BE2C (cell line): Measurements from ENCODE around the gene FASTK.

Source experiments
- DNase-seq: peaks from one replicate; pipeline ENCODE4 v3.0.0-alpha.2; 2020
- H3K27me3 ChIP-seq: fragments of 250-450 bp; sonication (Bioruptor Pico); 2 replicates; pipeline ENCODE4 v1.5.1; 2020; ENCODE audit warnings: mild to moderate bottlenecking
- H3K36me3 ChIP-seq: fragments of 250-450 bp; sonication (Bioruptor Pico); 2 replicates; pipeline ENCODE4 v1.5.1; 2020; ENCODE audit warnings: mild to moderate bottlenecking
- H3K4me1 ChIP-seq: fragments of 250-450 bp; sonication (Bioruptor Pico); 2 replicates; pipeline ENCODE4 v1.5.1; 2020
- H3K4me3 ChIP-seq: 2 replicates; pipeline ENCODE4 v1.5.1; 2011; ENCODE audit warnings: low read depth, low read length
- H3K9me3 ChIP-seq: fragments of 250-450 bp; sonication (Bioruptor Pico); 2 replicates; pipeline ENCODE4 v1.5.1; 2020
- TF ChIP-seq, protein P1 (sequence below): IDR thresholded peaks from 2 replicates; pipeline ENCODE4 v1.5.1; 2012; ENCODE audit warnings: mild to moderate bottlenecking, low read depth, low read length

The FASTK gene

DNA sequence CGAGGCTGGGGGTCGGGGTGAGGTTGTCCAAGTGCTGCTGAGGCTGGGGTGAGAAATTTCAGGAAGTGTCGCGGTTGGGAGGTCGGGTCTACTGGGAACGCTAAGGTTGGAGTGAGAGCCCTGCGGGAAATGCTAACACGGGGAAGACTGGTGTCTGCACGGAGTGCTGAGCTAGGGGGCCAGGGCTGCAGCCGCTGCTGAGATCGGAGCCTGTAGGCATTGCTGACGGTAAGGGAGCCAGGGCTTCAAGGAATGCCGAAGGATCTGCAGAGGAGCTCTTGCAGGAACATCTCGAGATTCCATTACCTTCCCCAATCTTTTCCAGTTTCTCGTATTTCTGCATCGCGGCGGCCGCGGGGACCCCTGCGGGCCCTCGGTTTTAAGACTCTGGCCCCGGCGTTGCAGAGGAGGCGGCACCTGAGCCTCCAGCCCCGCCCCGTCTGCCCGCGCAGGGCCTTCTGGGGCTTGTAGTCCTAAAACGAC, 23.1 kb downstream of the FASTK start, which contains the start of gene CDK5:
Gene CDK5, minus strand, starts transcription at position 392 of the 483 bp plus-strand sequence. Its CDS starts 49 bp downstream, at position 343.
- Histone ChIP-seq H3K27me3 (no peaks in the 10 kb centered on the region), H3K9me3 (no peaks in the 10 kb centered on the region), H3K4me1 (peaks cover 20% of the 10 kb centered on the region), H3K36me3 (peaks cover 6% of the 10 kb centered on the region; the same call in 1 of the 2 replicates), H3K4me3 (peak within 1 kb of the TSS; percentile 94)
- TF ChIP-seq, protein P1, sequence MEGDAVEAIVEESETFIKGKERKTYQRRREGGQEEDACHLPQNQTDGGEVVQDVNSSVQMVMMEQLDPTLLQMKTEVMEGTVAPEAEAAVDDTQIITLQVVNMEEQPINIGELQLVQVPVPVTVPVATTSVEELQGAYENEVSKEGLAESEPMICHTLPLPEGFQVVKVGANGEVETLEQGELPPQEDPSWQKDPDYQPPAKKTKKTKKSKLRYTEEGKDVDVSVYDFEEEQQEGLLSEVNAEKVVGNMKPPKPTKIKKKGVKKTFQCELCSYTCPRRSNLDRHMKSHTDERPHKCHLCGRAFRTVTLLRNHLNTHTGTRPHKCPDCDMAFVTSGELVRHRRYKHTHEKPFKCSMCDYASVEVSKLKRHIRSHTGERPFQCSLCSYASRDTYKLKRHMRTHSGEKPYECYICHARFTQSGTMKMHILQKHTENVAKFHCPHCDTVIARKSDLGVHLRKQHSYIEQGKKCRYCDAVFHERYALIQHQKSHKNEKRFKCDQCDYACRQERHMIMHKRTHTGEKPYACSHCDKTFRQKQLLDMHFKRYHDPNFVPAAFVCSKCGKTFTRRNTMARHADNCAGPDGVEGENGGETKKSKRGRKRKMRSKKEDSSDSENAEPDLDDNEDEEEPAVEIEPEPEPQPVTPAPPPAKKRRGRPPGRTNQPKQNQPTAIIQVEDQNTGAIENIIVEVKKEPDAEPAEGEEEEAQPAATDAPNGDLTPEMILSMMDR, result no peak
- no peak for DNase-seq

DNA sequence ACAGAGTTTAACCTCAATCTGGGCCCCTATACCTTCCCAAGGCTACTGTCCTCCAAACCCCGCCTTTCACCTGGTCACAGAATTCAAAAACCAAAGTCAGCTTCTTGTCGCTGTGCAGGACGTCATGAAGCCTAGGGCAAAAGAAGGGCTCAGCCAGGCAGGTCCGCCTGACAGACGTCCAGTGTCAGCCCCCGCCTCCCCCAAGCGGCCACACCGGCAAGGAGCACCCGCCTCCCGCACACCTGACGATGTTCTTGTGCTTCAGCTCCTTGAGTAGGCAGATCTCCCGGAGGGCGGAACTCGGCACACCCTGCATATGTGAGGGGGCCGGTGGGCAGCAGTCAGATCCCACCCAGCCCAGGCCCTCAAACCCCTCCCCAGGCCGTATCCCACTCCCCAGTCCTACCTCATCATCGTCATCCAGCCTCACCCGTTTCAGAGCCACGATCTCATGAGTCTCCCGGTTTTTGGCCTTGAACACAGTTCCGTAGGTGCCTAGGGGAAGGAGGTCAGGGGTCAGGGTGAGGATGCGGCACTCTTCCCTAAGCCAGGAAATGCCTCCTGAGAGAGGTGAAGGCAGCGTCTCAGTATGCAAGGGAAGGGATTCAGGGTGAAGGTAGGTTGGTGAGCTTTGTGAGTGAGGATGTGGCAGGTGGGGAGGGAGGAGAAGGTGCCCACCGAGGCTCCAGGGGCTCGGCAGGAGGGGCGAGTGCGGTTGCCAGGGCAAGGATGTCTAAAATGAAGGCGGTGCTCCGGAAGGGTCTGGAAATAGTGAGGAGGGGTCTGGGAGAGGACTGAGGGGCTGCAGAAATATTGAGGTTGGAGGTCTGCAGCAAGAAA, 23.7 kb downstream of the FASTK start:
- peaks cover 17% of the 10 kb centered on the region for H3K4me1 ChIP-seq
- H3K27me3 ChIP-seq, result no peaks in the 10 kb centered on the region
- no peak for DNase-seq
- H3K9me3 ChIP-seq, result no peaks in the 10 kb centered on the region
- H3K36me3 ChIP-seq, result 0 out of 2 replicates have a peak, but pooled peaks cover 5% of the 10 kb centered on the region
- peak overlapping the region; percentile 94 for H3K4me3 ChIP-seq
- TF ChIP-seq, protein P1, result no peak

DNA sequence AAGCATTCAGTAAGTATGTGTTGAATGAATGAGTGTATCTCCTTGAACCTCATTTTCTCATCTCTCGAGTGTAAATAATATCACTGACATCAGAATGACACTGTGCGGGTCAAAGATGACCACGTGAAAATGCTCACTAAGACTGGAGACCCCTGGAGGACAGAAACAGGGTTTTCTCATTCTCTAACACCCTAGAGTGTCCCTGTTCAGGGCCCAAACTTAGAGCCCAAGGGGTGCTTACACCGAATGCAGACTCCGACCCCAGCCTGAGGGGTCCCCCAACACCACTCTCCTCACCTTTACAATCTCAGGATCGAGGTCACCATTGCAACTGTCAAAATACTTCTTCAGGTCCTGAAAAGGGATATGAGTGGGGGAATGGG, 24.3 kb downstream of the FASTK start:
- Histone ChIP-seq H3K4me1 (peaks cover 11% of the 10 kb centered on the region), H3K4me3 (no peak overlapping the region), H3K27me3 (no peaks in the 10 kb centered on the region), H3K9me3 (no peaks in the 10 kb centered on the region), H3K36me3 (0 out of 2 replicates have a peak, but pooled peaks cover 4% of the 10 kb centered on the region)
- TF ChIP-seq, protein P1, result peak; percentile 24; the same call in 1 of the 2 replicates
- no peak for DNase-seq

DNA sequence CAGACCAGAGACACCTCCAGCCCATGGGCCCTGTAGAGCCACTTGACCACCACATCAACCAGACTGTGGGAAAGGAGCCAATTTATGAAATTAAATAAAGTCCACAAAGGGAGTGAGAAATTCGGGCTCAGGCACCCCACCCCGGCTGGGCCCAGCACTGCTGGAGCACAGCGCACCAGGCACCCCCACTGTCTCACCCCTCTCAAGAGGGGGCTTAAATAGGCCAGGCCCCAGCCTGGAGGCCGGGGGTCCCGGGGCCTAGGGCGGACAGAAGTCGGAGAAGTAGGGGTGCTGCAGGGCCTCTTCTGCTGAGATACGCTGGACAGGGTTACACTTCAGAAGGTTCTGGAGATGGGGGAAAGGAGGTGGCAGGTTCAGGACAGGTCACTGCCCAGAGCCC, 26.9 kb downstream of the FASTK start:
- no peaks in the 10 kb centered on the region for H3K9me3 ChIP-seq
- H3K4me1 ChIP-seq, result peaks cover 7% of the 10 kb centered on the region
- no peak overlapping the region for H3K4me3 ChIP-seq
- no peaks in the 10 kb centered on the region for H3K27me3 ChIP-seq
- TF ChIP-seq, protein P1, result no peak
- no peak for DNase-seq
- 0 out of 2 replicates have a peak, but pooled peaks cover 4% of the 10 kb centered on the region for H3K36me3 ChIP-seq

DNA sequence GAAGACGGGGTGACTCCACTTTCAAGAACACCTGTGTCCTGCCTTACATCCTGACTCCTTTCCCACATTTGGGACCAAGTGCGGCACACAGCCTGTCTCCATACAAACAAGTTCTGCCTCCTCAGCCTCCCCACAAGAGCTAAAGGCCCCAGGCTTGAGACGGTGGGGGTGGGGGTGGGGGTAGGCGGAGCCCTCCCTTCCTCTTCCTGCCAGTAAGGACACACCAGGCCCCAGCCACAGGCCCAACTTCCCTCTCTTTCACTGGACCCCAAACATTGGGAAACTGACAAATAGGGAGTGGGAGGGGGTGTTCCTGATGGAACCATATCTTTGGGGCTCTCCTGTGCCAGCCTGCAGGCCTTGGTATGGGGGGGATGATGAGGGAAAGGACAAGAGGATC, 27.5 kb downstream of the FASTK start:
- H3K4me1 ChIP-seq, result peaks cover 4% of the 10 kb centered on the region
- 0 out of 2 replicates have a peak, but pooled peaks cover 4% of the 10 kb centered on the region for H3K36me3 ChIP-seq
- TF ChIP-seq, protein P1, result no peak
- no peak overlapping the region for H3K4me3 ChIP-seq
- no peaks in the 10 kb centered on the region for H3K27me3 ChIP-seq
- H3K9me3 ChIP-seq, result no peaks in the 10 kb centered on the region
- no peak for DNase-seq

DNA sequence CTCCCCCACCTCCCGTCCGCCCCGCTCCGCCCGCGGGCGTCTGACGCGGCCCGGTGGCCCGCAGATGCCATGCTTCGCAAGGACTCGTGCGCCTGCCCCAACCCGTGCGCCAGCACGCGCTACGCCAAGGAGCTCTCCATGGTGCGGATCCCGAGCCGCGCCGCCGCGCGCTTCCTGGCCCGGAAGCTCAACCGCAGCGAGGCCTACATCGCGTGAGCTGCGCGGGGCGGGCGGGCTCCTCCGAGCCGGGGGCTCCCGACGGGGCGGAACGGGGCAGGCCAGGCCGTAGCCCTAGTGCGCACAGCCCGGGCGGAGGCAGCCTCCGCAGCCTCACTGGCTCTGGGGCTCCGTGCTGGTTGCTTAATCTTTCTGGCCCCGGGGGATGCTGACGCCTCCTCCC, 29.5 kb downstream of the FASTK start:
- TF ChIP-seq, protein P1, result no peak
- Histone ChIP-seq H3K36me3 (peaks cover 4% of the 10 kb centered on the region; the same call in 1 of the 2 replicates), H3K4me1 (peaks cover 20% of the 10 kb centered on the region), H3K9me3 (no peaks in the 10 kb centered on the region), H3K27me3 (no peaks in the 10 kb centered on the region), H3K4me3 (no peak overlapping the region)
- DNase-seq, result no peak
